GM19397 (cell line): Measurements from ENCODE around the gene TMEM62.
"Not testable (repeated sequence)": the region's sequence is repeated elsewhere in the genome, so short reads cannot be mapped to it uniquely, and the experiment has no call there.

Source experiments
- ATAC-seq: cut with Tn5 transposase; IDR thresholded peaks from one replicate; pipeline ENCODE4 v1.9.1; 2021; ENCODE audit warnings: mild to moderate bottlenecking, moderate library complexity; ENCODE audit not compliant: unreplicated experiment

The TMEM62 gene

GRCh38 chr15:43118829-43119228 is 14.6 kb upstream of the TMEM62 start:
- no peak for ATAC-seq

- no peak for ATAC-seq
Observed at GRCh38 chr15:43121863-43122262, 11.5 kb upstream of the TMEM62 start.

- ATAC-seq = no peak
Observed at GRCh38 chr15:43125100-43125661, 8.2 kb upstream of the TMEM62 start.

- no peak for ATAC-seq
Observed at GRCh38 chr15:43126356-43126755, 7.0 kb upstream of the TMEM62 start.

GRCh38 chr15:43127752-43128151 is 5.6 kb upstream of the TMEM62 start:
- ATAC-seq = no peak

GRCh38 chr15:43128174-43128979 is 5.0 kb upstream of the TMEM62 start:
- ATAC-seq = not testable (repeated sequence)

GRCh38 chr15:43128980-43129335 is 4.4 kb upstream of the TMEM62 start:
- no peak for ATAC-seq

GRCh38 chr15:43132830-43133429 is 456 bp upstream of the TMEM62 start:
- no peak for ATAC-seq

GRCh38 chr15:43134157-43134635 is 810 bp downstream of the TMEM62 start:
- ATAC-seq = no peak

- no peak for ATAC-seq
Observed at GRCh38 chr15:43135351-43135750, 2.0 kb downstream of the TMEM62 start.

- no peak for ATAC-seq
Observed at GRCh38 chr15:43143203-43143941, 10.0 kb downstream of the TMEM62 start.

GRCh38 chr15:43144512-43144911 is 11.1 kb downstream of the TMEM62 start:
- ATAC-seq = no peak

- no peak for ATAC-seq
Observed at GRCh38 chr15:43146184-43146583, 12.8 kb downstream of the TMEM62 start.

GRCh38 chr15:43150191-43150929 is 17.0 kb downstream of the TMEM62 start:
- ATAC-seq = no peak

- ATAC-seq = no peak
Observed at GRCh38 chr15:43151688-43152087, 18.3 kb downstream of the TMEM62 start.

- no peak for ATAC-seq
Observed at GRCh38 chr15:43153269-43153668, 19.9 kb downstream of the TMEM62 start.

- no peak for ATAC-seq
Observed at GRCh38 chr15:43165801-43166325, 32.5 kb downstream of the TMEM62 start.

- ATAC-seq = not testable (repeated sequence)
Observed at GRCh38 chr15:43167261-43167660, 33.9 kb downstream of the TMEM62 start.

- ATAC-seq = no peak
Observed at GRCh38 chr15:43168192-43169107, 35.1 kb downstream of the TMEM62 start.
